ENCODE data around the gene MAGI2. TPM values are rescaled to one million over a fixed set of nuclear protein-coding genes. Genes with fewer than 3 reads are reported as not detected.

The MAGI2 gene
- total RNA-seq, 1 donor = 18.8 TPM

- no peak for TF ChIP-seq CTCF (IDR thresholded peaks at IDR 0.05; ENCODE audit: extremely low read depth, low read depth, low read length)
- no peaks in the 10 kb centered on the region for H3K9me3 ChIP-seq (ENCODE audit: low read depth, low read length)
- no peaks in the 10 kb centered on the region for H3K36me3 ChIP-seq (ENCODE audit: insufficient read depth, low read length)
- peak overlapping the region; percentile 32 for H2AFZ ChIP-seq (ENCODE audit: low read length)
- no peak overlapping the region for H3K4me3 ChIP-seq (ENCODE audit: insufficient read depth, low read length)
- H3K4me1 ChIP-seq (ENCODE audit: insufficient read depth, low read length) = peaks cover 55% of the 10 kb centered on the region
- H3K27me3 ChIP-seq (ENCODE audit: insufficient read depth, low read length) = no peaks in the 10 kb centered on the region
- no peaks in the 10 kb centered on the region for H3K79me2 ChIP-seq (ENCODE audit: insufficient read depth, low read length)
- no peak for DNase-seq (ENCODE audit: insufficient read length, low spot score, missing footprints)
- no peaks in the 10 kb centered on the region for H4K20me1 ChIP-seq (ENCODE audit: insufficient read depth, low read length)
- no peak overlapping the region for H3K4me2 ChIP-seq (ENCODE audit: insufficient read depth, low read length)
- no peak overlapping the region for H3K27ac ChIP-seq (ENCODE audit: low read depth, low read length)
Observed at GRCh38 chr7:79286181-79286580, 167.3 kb downstream of the MAGI2 start.

- Histone ChIP-seq H2AFZ (ENCODE audit: low read length) (peak overlapping the region; percentile 32), H3K4me2 (ENCODE audit: insufficient read depth, low read length) (no peak overlapping the region), H4K20me1 (ENCODE audit: insufficient read depth, low read length) (no peaks in the 10 kb centered on the region), H3K27me3 (ENCODE audit: insufficient read depth, low read length) (no peaks in the 10 kb centered on the region), H3K9me3 (ENCODE audit: low read depth, low read length) (no peaks in the 10 kb centered on the region), H3K4me1 (ENCODE audit: insufficient read depth, low read length) (peaks cover 55% of the 10 kb centered on the region), H3K4me3 (ENCODE audit: insufficient read depth, low read length) (no peak overlapping the region), H3K27ac (ENCODE audit: low read depth, low read length) (peak overlapping the region; percentile 19), H3K79me2 (ENCODE audit: insufficient read depth, low read length) (no peaks in the 10 kb centered on the region), H3K36me3 (ENCODE audit: insufficient read depth, low read length) (no peaks in the 10 kb centered on the region)
- TF ChIP-seq CTCF (IDR thresholded peaks at IDR 0.05; ENCODE audit: extremely low read depth, low read depth, low read length) = no peak
- DNase-seq (ENCODE audit: insufficient read length, low spot score, missing footprints) = no peak
Observed at GRCh38 chr7:79285756-79286155, 167.7 kb downstream of the MAGI2 start.

- no peaks in the 10 kb centered on the region for H3K36me3 ChIP-seq (ENCODE audit: insufficient read depth, low read length)
- H3K27ac ChIP-seq (ENCODE audit: low read depth, low read length) = peak overlapping the region; percentile 55
- TF ChIP-seq CTCF (IDR thresholded peaks at IDR 0.05; ENCODE audit: extremely low read depth, low read depth, low read length) = no peak
- no peaks in the 10 kb centered on the region for H4K20me1 ChIP-seq (ENCODE audit: insufficient read depth, low read length)
- no peaks in the 10 kb centered on the region for H3K9me3 ChIP-seq (ENCODE audit: low read depth, low read length)
- peaks cover 50% of the 10 kb centered on the region for H3K4me1 ChIP-seq (ENCODE audit: insufficient read depth, low read length)
- no peak overlapping the region for H2AFZ ChIP-seq (ENCODE audit: low read length)
- no peaks in the 10 kb centered on the region for H3K27me3 ChIP-seq (ENCODE audit: insufficient read depth, low read length)
- H3K4me3 ChIP-seq (ENCODE audit: insufficient read depth, low read length) = no peak overlapping the region
- H3K4me2 ChIP-seq (ENCODE audit: insufficient read depth, low read length) = peak overlapping the region; percentile 51
- no peak for DNase-seq (ENCODE audit: insufficient read length, low spot score, missing footprints)
- peaks cover 2% of the 10 kb centered on the region for H3K79me2 ChIP-seq (ENCODE audit: insufficient read depth, low read length)
Observed at GRCh38 chr7:79284211-79284610, 169.3 kb downstream of the MAGI2 start.

- TF ChIP-seq CTCF (IDR thresholded peaks at IDR 0.05; ENCODE audit: extremely low read depth, low read depth, low read length) = no peak
- peaks cover 2% of the 10 kb centered on the region for H3K79me2 ChIP-seq (ENCODE audit: insufficient read depth, low read length)
- H4K20me1 ChIP-seq (ENCODE audit: insufficient read depth, low read length) = no peaks in the 10 kb centered on the region
- H3K9me3 ChIP-seq (ENCODE audit: low read depth, low read length) = no peaks in the 10 kb centered on the region
- no peaks in the 10 kb centered on the region for H3K36me3 ChIP-seq (ENCODE audit: insufficient read depth, low read length)
- H3K4me2 ChIP-seq (ENCODE audit: insufficient read depth, low read length) = peak overlapping the region; percentile 51
- peak; percentile 29 for DNase-seq (ENCODE audit: insufficient read length, low spot score, missing footprints)
- no peak overlapping the region for H2AFZ ChIP-seq (ENCODE audit: low read length)
- H3K27ac ChIP-seq (ENCODE audit: low read depth, low read length) = peak overlapping the region; percentile 75
- peaks cover 50% of the 10 kb centered on the region for H3K4me1 ChIP-seq (ENCODE audit: insufficient read depth, low read length)
- H3K27me3 ChIP-seq (ENCODE audit: insufficient read depth, low read length) = no peaks in the 10 kb centered on the region
- H3K4me3 ChIP-seq (ENCODE audit: insufficient read depth, low read length) = no peak overlapping the region
Observed at GRCh38 chr7:79282882-79283602, 170.4 kb downstream of the MAGI2 start.

Data from osteoblast (primary cell).